Measurements from ENCODE around the gene IQGAP2.
A peak's percentile ranks its signal among the peaks of the same experiment; 100 is the strongest.
"Not testable (repeated sequence)": the region's sequence is repeated elsewhere in the genome, so short reads cannot be mapped to it uniquely, and the experiment has no call there.

IQGAP2 gene

DNA sequence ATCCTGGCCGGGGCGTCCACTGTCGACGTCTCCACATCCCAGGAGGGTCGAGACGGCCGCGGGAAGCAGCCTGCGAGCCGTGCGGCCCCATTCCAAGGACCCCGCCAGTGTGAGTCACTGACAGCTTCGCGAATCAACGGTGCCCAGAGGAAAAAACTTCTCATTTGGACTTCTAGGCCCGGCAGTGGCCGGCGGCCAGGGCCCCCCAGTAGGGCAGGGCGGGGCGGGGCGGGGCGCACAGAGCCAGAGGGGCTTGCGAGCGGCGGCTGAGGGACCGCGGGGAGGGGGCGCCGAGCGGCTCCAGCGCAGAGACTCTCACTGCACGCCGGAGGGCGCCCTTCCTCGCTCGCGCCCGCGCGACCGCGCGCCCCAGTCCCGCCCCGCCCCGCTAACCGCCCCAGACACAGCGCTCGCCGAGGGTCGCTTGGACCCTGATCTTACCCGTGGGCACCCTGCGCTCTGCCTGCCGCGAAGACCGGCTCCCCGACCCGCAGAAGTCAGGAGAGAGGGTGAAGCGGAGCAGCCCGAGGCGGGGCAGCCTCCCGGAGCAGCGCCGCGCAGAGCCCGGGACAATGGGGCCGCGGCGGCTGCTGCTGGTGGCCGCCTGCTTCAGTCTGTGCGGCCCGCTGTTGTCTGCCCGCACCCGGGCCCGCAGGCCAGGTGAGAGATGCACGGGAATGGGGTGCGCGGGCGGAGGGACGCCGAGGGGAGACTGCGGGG lies 312.8 kb downstream of the IQGAP2 start, which contains the start of gene F2R:
Gene F2R (plus strand): TSS at position 391 of the 720 bp plus-strand sequence. CDS start 182 bp downstream, at position 573.
- peak in 1 of 2 donors; percentile 50 for DNase-seq (ENCODE audit: low read depth in 2 of 2)

DNA sequence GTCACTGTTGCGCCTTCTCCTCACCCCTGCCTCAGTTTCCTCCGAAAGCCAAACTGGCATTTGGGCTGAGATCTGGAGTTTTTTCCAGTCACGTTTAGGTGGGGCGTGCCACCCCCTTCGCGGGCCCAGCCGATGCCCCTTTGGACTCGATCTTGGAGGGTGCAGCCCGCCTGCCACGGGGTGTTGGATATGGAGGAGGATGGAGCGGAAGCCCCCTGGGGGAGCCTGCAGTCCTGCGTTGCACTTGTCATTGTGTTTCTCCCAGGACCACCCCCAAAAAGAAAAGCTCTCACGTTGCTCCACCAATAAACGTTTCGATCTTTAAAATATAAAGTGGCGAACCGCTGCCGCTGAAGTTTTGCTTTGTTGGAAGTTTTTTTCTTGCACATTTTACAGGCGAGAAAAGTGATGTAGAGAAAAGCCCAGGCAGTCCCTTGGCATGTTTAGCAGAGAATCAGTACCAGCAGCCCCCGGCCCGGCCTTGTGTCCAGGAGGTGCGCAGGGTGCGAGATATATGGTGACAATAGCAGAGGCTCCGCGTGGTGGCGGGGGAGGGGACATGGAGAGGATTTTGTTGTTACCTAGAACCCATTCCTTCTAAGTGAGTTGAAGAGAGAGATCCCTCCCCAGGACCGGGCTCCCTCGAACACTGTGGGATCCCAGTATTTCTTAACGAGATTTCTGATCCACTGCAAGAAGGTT lies 313.5 kb downstream of the IQGAP2 start:
- no peak for DNase-seq (ENCODE audit: low read depth in 2 of 2)

DNA sequence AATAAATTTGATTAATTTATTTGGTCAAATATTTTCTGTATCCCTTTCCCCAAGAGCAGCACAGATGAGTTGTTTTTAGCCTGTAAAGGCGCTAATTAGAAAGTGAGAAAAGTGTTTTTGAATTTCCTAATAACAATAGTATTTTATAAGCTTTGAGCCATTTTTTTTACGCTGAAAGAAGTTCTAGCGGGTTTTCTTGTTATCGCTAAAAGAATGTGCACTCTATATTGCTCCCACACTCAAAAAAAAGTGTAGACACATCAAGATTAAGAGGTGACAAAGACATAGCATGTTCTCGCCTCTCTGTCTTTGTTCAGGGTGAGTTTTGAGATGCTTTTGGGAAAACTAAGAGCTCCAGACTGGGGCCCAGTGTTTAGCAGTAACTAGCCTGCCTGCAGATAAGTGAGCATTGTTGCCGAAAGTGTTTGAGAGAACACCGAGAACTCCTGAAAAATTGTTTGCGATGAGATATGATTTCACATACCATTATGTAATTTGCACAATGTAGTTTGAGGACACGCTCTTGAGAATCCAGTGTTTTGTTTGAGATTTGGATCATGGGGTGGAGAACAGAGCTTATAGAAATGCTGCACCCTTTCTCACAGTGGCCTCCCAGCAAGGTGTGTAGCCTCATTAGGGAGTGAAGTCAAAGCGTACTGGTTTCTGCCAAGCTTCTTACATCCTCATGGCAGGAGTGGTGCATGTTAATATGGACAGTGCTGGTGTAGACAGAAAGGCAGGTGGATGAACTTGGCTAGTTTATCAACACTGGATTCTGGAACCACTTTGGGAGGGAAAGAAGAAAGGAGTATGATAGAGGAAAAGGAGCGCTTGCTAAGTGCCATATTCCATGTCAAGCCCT lies 314.4 kb downstream of the IQGAP2 start:
- DNase-seq (ENCODE audit: low read depth in 2 of 2), result no peak

DNA sequence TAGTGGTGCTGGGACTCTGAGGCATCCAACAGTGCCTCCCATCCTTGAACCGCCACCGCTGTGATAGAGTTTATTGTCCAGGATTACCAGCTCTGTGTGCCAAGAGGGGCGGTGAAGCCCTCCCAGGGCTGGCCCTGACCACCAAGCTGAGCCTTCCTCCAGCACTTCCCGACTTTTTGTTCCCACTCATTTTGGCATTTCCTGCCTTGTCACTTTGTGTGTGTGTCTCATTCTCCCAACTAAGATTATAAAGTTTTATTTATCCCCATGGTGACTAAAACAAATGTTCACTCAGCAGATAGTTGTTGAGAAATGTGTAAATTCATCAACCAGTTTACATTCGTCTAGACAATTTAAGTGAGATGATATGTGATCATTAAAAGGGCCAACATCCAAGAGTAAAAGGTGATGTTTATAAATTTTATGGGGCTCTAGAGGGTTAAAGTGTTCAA lies 315.3 kb downstream of the IQGAP2 start:
- no peak for DNase-seq (ENCODE audit: low read depth in 2 of 2)

DNA sequence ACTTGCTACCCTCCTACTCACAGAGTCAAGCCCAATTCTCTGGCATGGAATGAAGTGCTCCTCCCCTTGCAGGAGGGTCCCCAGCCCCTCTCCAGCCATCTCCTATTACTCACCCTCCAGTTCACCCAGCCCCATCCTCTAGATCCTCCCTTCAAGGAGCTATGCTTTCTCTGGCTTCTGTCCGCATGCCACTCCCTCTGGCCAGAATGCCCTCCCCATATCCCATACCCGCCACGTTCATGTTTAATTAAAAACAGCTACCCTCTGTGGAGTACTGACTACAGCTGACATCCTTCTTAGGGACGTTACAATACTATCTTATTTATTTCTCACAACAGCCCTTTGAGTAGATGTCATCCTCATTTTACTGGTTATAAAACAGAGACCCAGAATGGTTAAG lies 315.8 kb downstream of the IQGAP2 start:
- DNase-seq (ENCODE audit: low read depth in 2 of 2), result no peak

DNA sequence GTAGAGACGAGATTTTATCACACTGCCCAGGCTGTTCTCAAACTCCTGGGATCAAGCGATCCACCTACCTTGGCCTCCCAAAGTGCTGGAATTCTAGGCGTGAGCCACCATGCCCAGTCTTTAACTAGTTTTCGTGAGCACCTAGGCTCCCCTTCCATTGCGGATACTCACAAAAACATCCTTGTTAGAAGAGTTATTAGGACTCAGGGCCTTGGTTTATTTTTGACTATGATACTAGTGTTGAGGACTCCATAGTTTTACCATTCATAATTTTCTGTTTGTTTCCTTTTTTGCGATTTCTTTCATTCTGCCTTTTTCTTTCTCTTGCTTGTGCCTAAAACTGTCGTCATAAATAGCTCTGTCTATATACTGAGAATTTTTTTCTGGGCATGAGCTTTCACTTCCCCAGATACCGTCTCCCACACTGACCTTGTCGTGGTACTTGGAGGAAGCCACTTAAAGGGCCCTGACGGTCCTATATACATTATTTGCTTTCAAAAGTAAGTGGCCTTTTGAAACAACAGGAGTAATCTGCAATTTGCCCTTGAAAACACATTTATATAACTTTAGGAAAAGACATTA lies 318.0 kb downstream of the IQGAP2 start:
- no peak for DNase-seq (ENCODE audit: low read depth in 2 of 2)

DNA sequence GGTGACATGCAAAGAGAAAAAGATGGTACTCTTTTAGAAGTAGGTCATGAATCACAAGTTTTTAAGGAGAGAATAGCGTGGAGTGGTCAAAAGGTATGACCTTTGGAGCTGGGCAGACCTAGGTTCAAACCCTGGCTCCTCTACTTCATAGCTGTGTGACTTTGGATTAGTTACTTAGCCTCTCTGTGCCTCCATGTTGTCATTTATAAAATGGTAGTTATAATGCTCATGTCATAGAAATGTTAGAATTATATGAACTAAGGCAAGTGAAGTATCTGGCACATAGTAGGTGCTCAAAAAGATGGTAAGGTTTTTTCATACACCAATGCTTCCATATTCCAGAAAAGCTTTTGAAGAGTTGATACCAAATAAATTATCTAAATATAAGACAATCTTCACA lies 320.2 kb downstream of the IQGAP2 start:
- DNase-seq (ENCODE audit: low read depth in 2 of 2), result no peak

DNA sequence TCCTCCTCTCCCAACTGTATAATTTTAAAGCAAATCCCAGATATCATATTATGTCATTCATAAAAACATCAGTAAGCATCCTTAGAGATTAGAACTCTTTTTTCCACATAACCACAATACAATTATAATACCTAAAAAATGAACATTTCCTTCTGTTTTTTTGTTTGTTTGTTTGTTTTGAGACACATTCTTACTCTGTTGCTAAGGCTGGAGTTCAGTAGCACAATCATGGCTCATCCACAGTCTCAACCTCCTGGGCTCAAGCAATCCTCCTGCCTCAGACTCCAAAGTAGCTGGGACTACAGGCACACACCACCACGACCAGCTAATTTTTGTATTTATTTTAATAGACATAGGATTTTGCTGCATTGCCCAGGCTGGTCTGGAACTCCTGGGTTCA lies 320.8 kb downstream of the IQGAP2 start:
- DNase-seq (ENCODE audit: low read depth in 2 of 2), result no peak

DNA sequence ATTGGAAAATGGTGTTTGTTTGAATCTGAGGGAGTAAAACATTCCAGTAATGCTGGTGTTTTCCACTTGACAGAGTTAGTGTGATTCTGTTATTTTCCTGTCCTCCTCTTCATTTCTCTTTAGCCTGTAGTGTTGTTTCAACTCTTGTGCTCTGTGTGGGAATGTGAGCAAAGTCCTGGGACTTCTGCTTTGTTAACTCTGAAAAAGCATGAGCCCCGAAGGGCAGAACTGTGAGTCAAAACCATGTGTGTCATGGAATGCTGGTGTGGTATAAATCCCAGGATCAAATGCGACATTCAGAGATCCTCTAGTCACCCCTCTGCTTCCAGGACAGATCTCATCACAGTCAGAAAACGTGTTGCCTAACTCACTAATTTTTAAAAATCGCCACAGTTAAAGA lies 321.8 kb downstream of the IQGAP2 start:
- no peak for DNase-seq (ENCODE audit: low read depth in 2 of 2)

DNA sequence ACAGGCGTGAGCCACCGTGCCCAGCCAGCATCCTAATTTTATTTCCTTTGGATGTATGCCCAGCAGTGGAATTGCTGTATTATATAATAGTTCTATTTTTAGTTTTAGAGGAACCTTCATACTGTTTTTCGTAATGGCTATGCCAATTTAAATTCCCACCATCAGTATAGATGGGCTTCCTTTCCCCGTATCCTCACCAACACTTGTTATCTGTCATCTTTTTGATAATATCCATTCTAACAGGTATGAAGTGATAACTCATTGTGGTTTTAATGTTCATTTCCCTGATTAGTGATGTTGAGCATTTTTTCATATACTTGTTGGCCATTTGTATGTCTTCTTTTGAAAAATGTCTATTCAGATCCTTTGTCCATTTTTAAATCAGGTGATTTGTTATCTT lies 325.9 kb downstream of the IQGAP2 start:
- no peak for DNase-seq (ENCODE audit: low read depth in 2 of 2)

DNA sequence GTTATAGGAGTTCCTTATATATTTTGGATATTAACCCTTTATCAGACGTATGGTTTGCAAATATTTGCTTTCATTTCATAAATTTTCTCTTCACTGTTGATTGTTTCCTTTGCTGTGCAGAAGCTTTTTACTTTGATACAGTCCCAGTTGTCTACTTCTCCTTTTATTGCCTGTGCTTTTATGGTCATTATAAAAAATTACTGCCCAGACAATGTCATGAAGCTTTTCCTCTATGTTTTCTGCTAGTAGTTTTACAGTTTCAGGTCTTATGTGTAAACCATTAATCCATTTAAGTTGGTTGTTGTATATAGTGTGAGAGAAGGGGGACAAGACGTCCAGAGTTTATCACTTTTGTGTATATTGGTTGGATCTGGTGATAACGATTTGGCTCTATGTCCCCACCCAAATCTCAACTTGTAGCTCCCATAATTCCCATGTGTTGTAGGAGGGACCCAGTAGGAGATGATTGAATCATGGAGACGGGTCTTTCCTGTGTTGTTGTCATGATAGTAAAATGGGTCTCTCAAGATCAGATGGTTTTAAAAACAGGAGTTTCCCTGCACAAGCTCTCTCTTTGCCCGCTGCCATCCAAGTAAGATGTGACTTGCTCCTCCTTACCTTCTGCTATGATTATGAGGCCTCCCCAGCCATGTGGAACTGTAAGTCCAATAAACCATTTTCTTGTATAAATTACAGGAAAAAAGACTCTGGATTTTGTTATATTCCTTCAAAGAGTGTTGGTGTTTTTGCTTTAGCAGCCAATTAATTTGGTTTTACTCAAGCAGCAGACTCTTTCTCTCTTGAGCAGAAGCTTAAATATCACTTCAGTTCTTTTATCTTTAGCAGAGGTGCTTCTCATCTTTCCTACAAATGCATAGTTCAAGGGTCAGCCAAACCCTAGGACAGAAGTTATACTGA lies 326.5 kb downstream of the IQGAP2 start:
- no peak for DNase-seq (ENCODE audit: low read depth in 2 of 2)

DNA sequence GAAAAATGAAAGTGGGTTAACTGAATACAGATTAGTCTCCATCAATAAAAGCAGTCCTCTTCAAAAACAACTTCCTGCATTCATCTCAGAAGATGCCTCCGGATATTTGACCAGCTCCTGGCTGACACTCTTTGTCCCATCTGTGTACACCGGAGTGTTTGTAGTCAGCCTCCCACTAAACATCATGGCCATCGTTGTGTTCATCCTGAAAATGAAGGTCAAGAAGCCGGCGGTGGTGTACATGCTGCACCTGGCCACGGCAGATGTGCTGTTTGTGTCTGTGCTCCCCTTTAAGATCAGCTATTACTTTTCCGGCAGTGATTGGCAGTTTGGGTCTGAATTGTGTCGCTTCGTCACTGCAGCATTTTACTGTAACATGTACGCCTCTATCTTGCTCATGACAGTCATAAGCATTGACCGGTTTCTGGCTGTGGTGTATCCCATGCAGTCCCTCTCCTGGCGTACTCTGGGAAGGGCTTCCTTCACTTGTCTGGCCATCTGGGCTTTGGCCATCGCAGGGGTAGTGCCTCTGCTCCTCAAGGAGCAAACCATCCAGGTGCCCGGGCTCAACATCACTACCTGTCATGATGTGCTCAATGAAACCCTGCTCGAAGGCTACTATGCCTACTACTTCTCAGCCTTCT lies 329.4 kb downstream of the IQGAP2 start:
- DNase-seq (ENCODE audit: low read depth in 2 of 2), result no peak

DNA sequence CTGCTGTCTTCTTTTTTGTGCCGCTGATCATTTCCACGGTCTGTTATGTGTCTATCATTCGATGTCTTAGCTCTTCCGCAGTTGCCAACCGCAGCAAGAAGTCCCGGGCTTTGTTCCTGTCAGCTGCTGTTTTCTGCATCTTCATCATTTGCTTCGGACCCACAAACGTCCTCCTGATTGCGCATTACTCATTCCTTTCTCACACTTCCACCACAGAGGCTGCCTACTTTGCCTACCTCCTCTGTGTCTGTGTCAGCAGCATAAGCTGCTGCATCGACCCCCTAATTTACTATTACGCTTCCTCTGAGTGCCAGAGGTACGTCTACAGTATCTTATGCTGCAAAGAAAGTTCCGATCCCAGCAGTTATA lies 329.9 kb downstream of the IQGAP2 start:
- DNase-seq (ENCODE audit: low read depth in 2 of 2), result peak in 1 of 2 donors; percentile 46

DNA sequence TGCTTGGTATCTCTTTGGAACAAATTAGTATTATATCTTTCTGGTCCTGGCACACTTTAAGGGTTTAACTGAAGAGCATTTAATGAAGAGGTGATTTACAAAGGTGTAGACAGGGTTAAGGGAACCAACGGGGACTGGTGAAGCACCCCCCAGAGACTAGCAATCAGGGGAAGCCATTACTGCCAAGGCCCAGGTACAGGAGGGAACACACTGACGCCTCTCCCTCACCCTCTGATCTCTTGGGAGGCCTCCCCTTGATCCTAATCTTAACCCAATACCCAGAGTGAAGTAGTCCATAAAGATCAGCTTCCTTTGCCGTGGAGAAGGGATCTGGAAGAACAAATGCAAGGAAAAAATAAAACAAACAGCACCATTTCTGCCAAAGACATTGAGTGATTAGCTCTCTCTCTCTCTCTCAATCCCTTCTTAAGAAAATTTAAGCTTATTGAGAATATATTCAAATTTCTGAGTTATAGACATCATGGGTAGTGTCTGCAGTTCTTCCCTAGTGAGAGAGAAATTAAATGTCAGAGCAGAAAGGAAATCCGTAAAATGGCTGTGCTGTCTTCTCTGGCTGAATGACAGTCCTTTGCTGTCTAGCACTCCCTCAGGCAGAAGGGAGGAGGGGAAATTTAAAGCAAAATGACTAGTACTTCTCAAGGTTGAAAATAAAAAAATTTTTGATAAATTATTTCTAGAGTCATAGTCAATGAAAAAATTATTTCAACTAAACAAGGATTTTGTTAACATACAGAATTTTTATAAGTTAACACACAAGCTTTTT lies 332.9 kb downstream of the IQGAP2 start:
- DNase-seq (ENCODE audit: low read depth in 2 of 2), result no peak

DNA sequence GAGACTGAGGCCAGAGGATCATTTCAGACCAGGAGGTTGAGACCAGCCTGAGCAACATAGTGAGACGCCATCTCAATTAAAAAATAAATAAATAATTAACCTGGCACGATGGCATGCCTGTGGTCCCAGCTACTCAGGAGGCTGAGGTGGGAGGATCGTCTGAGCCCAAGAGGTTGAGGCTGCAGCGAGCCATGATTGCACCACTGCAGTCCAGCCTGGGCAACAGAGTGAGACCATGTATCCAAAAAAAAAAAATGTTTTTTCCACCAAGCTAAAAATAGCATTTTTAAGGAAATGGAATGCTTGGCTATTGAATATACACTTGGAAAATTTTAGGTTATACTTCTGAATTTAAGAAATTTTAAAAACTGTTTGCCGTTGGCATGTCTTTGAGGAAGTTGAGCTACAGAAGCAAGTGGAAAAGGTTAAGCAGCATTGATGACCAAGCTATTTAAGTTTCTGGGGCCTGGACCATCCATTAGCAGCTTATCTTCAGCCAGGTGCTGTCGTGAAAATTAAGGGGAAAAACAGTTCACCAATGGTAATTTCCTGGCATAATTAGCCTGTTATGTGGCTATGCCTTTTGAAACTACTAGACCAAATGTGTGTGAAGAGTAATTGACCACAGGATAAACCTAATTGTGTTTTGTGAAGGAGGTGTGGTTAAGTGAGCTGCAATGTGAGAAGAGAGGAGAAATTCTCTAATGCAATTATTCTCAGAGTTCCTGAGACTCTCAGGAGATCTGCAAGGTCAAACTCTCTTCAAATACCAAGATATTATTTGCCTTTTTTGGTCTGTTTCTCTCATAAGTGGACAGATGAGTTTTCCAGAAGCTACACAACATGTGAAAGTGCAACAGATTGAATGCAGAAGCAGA lies 333.8 kb downstream of the IQGAP2 start:
- no peak for DNase-seq (ENCODE audit: low read depth in 2 of 2)

DNA sequence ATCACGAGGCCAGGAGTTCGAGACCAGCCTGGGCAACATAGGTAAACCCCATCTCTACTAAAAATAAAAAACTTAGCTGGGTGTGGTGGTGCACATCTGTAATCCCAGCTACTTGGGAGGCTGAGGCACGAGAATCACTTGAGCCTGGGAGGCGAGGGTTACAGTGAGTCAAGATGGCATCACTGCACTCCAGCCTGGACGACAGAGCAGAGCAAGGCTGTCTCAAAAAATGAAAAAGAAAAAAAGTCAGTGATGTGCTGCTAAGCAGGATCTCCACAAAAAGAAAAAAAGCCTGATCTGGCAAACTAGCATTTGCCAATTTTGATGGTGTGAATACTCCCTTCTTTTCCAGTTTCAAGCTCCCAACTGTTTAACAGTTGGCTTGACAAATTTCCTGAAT lies 334.8 kb downstream of the IQGAP2 start:
- no peak for DNase-seq (ENCODE audit: low read depth in 2 of 2)

DNA sequence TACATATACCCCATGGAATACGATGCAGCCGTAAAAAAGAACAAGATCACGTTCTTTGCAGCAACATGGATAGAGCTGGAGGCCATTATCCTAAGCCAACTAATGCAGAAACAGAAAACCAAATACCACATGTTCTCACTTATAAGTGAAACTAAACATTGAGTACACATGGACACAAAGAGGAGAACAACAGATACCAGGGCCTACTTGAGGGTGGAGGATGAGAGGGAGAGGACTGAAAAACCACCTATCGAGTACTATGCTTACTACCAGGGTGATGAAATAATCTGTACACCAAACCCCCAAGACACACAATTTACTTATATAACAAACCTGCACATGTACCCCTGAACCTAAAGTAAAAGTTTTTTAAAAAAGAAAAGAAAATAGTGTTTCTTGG lies 338.4 kb downstream of the IQGAP2 start:
- DNase-seq (ENCODE audit: low read depth in 2 of 2), result not testable (repeated sequence)

DNA sequence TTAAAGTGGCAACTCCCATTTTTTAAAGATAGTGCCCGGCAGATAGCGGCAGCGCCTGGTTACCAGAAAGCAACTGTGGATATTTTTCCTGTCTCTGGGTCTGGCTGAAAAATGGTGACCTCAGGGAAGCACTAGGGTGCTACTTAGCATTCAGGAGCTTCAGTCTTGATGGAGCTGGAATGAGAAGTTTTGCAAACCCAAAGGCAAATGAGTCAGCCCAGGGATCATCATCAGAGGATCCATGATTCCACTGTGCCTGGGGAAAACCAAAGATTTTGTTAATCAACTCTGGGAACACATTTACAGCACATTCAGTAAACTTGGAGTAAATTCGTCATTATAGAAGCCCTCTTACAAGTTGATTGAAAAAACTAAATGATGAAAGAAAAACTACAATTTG lies 339.5 kb downstream of the IQGAP2 start:
- no peak for DNase-seq (ENCODE audit: low read depth in 2 of 2)

DNA sequence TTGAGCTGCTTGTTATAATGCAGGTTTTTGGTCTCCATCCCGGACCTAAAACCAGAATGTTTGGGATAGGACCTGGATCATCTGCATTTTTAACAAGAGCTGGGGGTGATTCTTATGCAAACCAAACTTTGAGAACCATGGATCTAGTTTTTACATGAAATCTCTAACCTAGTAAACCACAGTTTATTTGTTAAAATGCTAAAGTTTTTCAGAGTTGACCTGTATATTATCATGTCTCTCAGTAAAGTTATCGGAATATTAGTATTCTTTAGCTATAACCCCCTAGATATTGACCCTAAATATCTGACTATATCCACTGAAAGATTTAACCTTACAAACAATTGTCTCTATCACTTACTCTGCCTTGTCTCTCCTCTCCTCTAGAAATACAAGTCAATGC lies 341.5 kb downstream of the IQGAP2 start:
- DNase-seq (ENCODE audit: low read depth in 2 of 2), result no peak

Measured in stimulated activated CD8-positive, alpha-beta memory T cell treated with anti-CD3 and anti-CD28 coated beads, Interleukin-7, amount 100 ng/mL, for 4 hours (primary cell).